GM23248 (cell line): Measurements from ENCODE around the gene SUZ12.

Experiments used
- EZH2 ChIP-seq: fragments of 200-600 bp; sonication (generic); IDR thresholded peaks from 2 replicates; pipeline ENCODE4 v1.6.1; 2018; ENCODE audit warnings: antibody characterized with exemption, mild to moderate bottlenecking; ENCODE audit not compliant: insufficient read depth, poor library complexity, severe bottlenecking
- EZH2phosphoT487 ChIP-seq: fragments of 200-600 bp; sonication (generic); IDR thresholded peaks from 2 replicates; pipeline ENCODE4 v1.6.1; 2018; ENCODE audit warnings: antibody characterized with exemption, moderate library complexity, mild to moderate bottlenecking, low read depth; ENCODE audit not compliant: insufficient read depth

DNA sequence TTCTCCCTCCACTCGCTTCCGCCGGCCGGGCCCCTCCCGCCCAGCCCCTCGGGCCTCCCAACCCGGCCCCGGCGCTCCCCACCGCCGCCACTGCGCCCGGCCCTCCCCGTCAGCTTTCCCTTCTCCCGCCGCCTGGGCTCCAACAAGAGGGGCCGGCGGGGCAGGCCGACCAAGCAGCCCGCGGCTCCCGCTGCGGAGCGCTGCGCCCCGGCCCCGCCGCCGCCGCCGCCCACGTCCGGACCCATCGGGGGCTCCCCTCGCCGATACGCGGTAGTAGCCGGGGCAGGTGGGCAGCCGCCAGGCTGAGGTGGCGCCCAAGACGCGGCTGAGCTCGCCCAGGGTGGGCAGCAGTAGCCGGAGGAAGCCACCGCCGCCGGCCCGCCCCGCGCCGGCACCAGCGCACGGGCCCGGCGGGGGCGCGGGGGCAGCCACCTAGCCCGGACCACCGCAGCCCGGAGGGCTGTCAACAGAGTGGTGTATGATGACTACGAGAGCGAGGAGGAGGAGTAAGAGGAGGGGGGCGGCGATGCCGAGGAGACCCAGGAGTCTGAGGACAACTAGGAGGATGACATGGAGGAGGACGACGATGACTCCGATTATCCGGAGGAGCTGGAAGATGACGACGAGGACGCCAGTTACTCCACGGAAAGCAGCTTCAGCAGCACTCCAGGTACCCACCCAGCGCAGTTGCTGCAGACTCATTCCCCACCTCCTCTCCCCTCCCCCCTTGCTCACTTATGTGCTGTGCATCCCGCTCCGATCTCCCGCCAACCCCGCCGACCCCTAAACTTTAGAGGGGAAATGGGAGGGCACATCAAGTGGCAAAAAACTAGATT is 70.9 kb downstream of the SUZ12 start:
- TF ChIP-seq EZH2phosphoT487 = no peak
- no peak for TF ChIP-seq EZH2
